GM12878 (cell line): Measurements from ENCODE around the gene KRTAP10-9. TPM values are rescaled to one million over a fixed set of nuclear protein-coding genes. Genes with fewer than 3 reads are reported as not detected.

Source experiments
- EZH2 ChIP-seq: IDR thresholded peaks from 2 replicates; pipeline ENCODE4 v1.6.1; 2012; ENCODE audit warnings: low read depth, mild to moderate bottlenecking, control low read depth, inconsistent platforms, low read length, borderline replicate concordance; ENCODE audit not compliant: control insufficient read depth
- MYC ChIP-seq: IDR thresholded peaks from 2 replicates; pipeline ENCODE4 v1.6.1; 2011; ENCODE audit warnings: mild to moderate bottlenecking, low read length, moderate library complexity, inconsistent platforms; ENCODE audit not compliant: insufficient read depth, insufficient replicate concordance, insufficient read length, severe bottlenecking
- POLR2A ChIP-seq: IDR thresholded peaks from 2 replicates; pipeline ENCODE4 v1.6.1; 2011; ENCODE audit warnings: low read depth, mild to moderate bottlenecking, low read length
- RBBP5 ChIP-seq: fragments of 200-600 bp; sonication (generic); conservative IDR thresholded peaks from 2 replicates; pipeline ENCODE4 v1.6.1; 2016
- SREBF2 ChIP-seq: IDR thresholded peaks from 2 replicates; pipeline ENCODE4 v1.6.1; 2012; ENCODE audit warnings: mild to moderate bottlenecking, low read length
- SUPT20H ChIP-seq: IDR thresholded peaks from 2 replicates; pipeline ENCODE4 v1.6.1; 2011; ENCODE audit warnings: low read depth, mild to moderate bottlenecking, low read length, moderate library complexity, borderline replicate concordance; ENCODE audit not compliant: control insufficient read depth
- TCF3 ChIP-seq: IDR thresholded peaks from 2 replicates; pipeline ENCODE4 v1.6.1; 2012; ENCODE audit warnings: low read depth, mild to moderate bottlenecking, low read length, borderline replicate concordance; ENCODE audit not compliant: insufficient read depth
- ZNF24 ChIP-seq: fragments of 450-650 bp; IDR thresholded peaks from 2 replicates; pipeline ENCODE4 v1.6.1; 2017; ENCODE audit warnings: antibody characterized with exemption, mild to moderate bottlenecking
- polyA plus RNA-seq, 11 experiments: library from polyadenylated mRNA; depleted of rRNA in 4 of 11; unstranded in 6 of 11; stranded (reverse) in 5 of 11; fragments of >200 nt; fragmentation: Nextera tagmentation in 4 of 11; fragmentation: Illumina TruSeq in 1 of 11; extraction: Ambion mirVana in 4 of 11; extraction: Trizol in 1 of 11; gene quantifications; 1 replicate in 1 of 11; 2 replicates in 10 of 11; pipeline versions ENCODE4 v1.2.1 to v1.2.3, GENCODE V29; 2011 to 2016; ENCODE audit warnings: inconsistent platforms in 2 of 11, missing spikeins in 2 of 11, low read depth in 1 of 11
- total RNA-seq, 4 experiments: library from RNA; depleted of rRNA in 3 of 4; stranded (reverse); fragments of >200 nt in 3 of 4; fragmentation: Illumina TruSeq in 1 of 4; extraction: Trizol in 1 of 4; gene quantifications; 2 replicates each; pipeline versions ENCODE4 v1.2.1 to v1.2.3, GENCODE V29; 2013 to 2021
- TF ChIP-seq, protein P1 (sequence below): IDR thresholded peaks from 2 replicates; pipeline ENCODE4 v1.6.1; 2012; ENCODE audit warnings: low read depth, low read length, improper control_type of control experiment
- TF ChIP-seq, protein P2 (sequence below): IDR thresholded peaks from 2 replicates; pipeline ENCODE4 v1.6.1; 2012; ENCODE audit warnings: low read length, inconsistent platforms
- TF ChIP-seq, protein P3 (sequence below): fragments of 450-650 bp; IDR thresholded peaks from 2 replicates; pipeline ENCODE4 v1.6.1; 2016; ENCODE audit warnings: mild to moderate bottlenecking

The KRTAP10-9 gene
- total and polyA plus RNA-seq, 10 of the 15 experiments (the other 5 are each of a cell fraction or from before 2014, with no cell fraction given), result not detected

DNA sequence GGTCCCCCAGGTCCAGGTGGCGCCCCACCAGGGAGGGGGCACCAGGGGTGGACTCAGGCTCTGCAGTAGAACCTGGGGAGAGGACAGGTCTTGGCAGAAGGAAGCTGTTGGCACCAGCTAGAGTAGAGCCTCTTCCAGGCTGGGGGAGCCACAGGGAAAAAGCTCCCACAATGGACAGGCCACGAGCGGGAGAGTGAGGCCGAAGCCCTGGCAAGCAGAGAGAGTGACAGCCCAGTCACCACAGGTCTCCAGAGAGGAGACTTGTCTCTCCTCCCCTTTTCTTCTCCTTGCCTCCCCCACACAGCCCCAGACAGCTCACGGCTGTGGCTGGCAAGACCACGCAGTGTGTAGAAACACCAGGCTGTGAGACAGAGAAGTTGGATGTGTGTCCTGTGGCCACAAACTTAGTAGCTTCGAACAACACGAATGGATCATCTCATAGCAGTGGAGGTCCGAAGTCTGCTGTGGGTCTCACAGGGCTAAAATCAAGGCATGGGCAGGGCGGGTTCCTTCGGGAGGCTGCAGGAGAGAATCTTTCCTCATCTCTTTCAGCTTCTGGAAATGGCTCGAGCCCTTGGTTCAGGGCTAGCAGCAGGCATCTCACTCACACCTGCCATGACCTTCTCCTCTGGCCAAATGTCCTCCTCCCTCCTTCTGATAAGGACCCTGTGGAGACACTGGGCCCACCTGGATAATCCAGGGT, 24.2 kb downstream of the KRTAP10-9 start (continued):
- TF ChIP-seq ZNF24 (no peak), TCF3 (no peak), POLR2A (no peak), EZH2 (no peak), SUPT20H (no peak), RBBP5 (no peak), MYC (no peak), SREBF2 (no peak)
- TF ChIP-seq, protein P1, sequence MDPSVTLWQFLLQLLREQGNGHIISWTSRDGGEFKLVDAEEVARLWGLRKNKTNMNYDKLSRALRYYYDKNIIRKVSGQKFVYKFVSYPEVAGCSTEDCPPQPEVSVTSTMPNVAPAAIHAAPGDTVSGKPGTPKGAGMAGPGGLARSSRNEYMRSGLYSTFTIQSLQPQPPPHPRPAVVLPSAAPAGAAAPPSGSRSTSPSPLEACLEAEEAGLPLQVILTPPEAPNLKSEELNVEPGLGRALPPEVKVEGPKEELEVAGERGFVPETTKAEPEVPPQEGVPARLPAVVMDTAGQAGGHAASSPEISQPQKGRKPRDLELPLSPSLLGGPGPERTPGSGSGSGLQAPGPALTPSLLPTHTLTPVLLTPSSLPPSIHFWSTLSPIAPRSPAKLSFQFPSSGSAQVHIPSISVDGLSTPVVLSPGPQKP, result no peak
- TF ChIP-seq, protein P2, sequence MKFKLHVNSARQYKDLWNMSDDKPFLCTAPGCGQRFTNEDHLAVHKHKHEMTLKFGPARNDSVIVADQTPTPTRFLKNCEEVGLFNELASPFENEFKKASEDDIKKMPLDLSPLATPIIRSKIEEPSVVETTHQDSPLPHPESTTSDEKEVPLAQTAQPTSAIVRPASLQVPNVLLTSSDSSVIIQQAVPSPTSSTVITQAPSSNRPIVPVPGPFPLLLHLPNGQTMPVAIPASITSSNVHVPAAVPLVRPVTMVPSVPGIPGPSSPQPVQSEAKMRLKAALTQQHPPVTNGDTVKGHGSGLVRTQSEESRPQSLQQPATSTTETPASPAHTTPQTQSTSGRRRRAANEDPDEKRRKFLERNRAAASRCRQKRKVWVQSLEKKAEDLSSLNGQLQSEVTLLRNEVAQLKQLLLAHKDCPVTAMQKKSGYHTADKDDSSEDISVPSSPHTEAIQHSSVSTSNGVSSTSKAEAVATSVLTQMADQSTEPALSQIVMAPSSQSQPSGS, result no peak
- TF ChIP-seq, protein P3, sequence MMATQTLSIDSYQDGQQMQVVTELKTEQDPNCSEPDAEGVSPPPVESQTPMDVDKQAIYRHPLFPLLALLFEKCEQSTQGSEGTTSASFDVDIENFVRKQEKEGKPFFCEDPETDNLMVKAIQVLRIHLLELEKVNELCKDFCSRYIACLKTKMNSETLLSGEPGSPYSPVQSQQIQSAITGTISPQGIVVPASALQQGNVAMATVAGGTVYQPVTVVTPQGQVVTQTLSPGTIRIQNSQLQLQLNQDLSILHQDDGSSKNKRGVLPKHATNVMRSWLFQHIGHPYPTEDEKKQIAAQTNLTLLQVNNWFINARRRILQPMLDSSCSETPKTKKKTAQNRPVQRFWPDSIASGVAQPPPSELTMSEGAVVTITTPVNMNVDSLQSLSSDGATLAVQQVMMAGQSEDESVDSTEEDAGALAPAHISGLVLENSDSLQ, result no peak
- TF ChIP-seq, all 136 proteins: peak for 0
